Vagina (tissue), 2 donors: ENCODE measurements around the gene SERP2. TPM values are rescaled to one million over a fixed set of nuclear protein-coding genes. Genes with fewer than 3 reads are reported as not detected.
A peak's percentile ranks its signal among the peaks of the same experiment; 100 is the strongest.

Experiments used
- DNase-seq, 2 donors: peaks; one replicate each; pipeline ENCODE4 v3.0.0-alpha.2; 2017; ENCODE audit errors: extremely low spot score in 2 of 2
- H3K27ac ChIP-seq: fragments of 200-600 bp; sonication (generic); one replicate; pipeline ENCODE4 v1.5.1; 2019
- H3K27me3 ChIP-seq: fragments of 200-600 bp; sonication (generic); one replicate; pipeline ENCODE4 v1.5.1; 2019
- H3K36me3 ChIP-seq, 2 donors: fragments of 200-600 bp; sonication (generic); one replicate each; pipeline ENCODE4 v1.5.1; 2017 to 2019
- H3K4me1 ChIP-seq: fragments of 200-600 bp; sonication (generic); one replicate; pipeline ENCODE4 v1.5.1; 2019
- H3K4me3 ChIP-seq, 2 donors: fragments of 200-600 bp; sonication (generic); 1 replicate in 1 of 2; 2 replicates in 1 of 2; pipeline ENCODE4 v1.5.1; 2016 to 2019
- H3K9me3 ChIP-seq: fragments of 200-600 bp; sonication (generic); one replicate; pipeline ENCODE4 v1.5.1; 2019
- POLR2A ChIP-seq, 2 donors: fragments of 450-650 bp; IDR thresholded peaks; one replicate each; pipeline ENCODE4 v1.6.1; 2017; ENCODE audit warnings: antibody characterized with exemption in 2 of 2, mild to moderate bottlenecking in 2 of 2, moderate library complexity in 2 of 2
- POLR2AphosphoS5 ChIP-seq, 2 donors: sonication (generic); formaldehyde crosslinking; IDR thresholded peaks; one replicate each; pipeline ENCODE4 v1.9.0; 2017; ENCODE audit warnings: antibody characterized with exemption in 2 of 2, mild to moderate bottlenecking in 2 of 2, low read depth in 1 of 2; ENCODE audit not compliant: insufficient read depth in 1 of 2
- intact Hi-C: fragments of 100-400 bp; cut with DNase I; formaldehyde crosslinking; loops from one replicate; pipeline ENCODE4 v1.15.1; 2023
- total RNA-seq: library from RNA; depleted of rRNA; stranded (reverse); fragments of >200 nt; gene quantifications from one replicate; pipeline ENCODE4 v1.2.3, GENCODE V29; 2016
- TF ChIP-seq, protein P1 (sequence below), 3 experiments: fragments of 450-650 bp in 2 of 3; fragments of 200-600 bp in 1 of 3; sonication (generic) in 1 of 3; IDR thresholded peaks; one replicate each; pipeline ENCODE4 v1.5.1; 2017 to 2019; ENCODE audit warnings: antibody characterized with exemption in 3 of 3, mild to moderate bottlenecking in 2 of 3, moderate library complexity in 2 of 3

Gene SERP2
- total RNA-seq, 1 donor from 2014 or later: 13.8 TPM

DNA sequence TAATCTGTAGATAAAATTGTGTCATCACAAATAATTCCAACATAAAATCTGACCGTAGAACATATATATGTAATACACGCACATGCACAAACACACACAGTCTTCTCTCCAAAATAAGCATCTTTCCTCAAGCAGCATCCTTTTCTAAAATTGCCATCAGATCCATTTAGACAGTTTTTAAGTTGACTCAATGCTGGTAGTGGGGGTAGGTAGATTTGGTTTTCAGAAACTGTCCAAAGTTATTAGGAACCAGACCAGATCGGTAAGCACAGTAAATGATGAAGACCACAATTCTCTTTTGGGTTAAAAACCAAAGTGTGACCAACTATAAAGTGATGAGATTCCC, 64.6 kb downstream of the SERP2 start:
- DNase-seq: no peak
- no peak for TF ChIP-seq POLR2AphosphoS5 (IDR thresholded peaks at IDR 0.05; ENCODE audit: insufficient read depth in 1 of 2, low read depth in 1 of 2)
- TF ChIP-seq, protein P1, sequence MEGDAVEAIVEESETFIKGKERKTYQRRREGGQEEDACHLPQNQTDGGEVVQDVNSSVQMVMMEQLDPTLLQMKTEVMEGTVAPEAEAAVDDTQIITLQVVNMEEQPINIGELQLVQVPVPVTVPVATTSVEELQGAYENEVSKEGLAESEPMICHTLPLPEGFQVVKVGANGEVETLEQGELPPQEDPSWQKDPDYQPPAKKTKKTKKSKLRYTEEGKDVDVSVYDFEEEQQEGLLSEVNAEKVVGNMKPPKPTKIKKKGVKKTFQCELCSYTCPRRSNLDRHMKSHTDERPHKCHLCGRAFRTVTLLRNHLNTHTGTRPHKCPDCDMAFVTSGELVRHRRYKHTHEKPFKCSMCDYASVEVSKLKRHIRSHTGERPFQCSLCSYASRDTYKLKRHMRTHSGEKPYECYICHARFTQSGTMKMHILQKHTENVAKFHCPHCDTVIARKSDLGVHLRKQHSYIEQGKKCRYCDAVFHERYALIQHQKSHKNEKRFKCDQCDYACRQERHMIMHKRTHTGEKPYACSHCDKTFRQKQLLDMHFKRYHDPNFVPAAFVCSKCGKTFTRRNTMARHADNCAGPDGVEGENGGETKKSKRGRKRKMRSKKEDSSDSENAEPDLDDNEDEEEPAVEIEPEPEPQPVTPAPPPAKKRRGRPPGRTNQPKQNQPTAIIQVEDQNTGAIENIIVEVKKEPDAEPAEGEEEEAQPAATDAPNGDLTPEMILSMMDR (IDR thresholded peaks at IDR 0.05): peak in 1 of 3 experiments; percentile 19
- H3K9me3 ChIP-seq: no peaks in the 10 kb centered on the region
- H3K4me3 ChIP-seq: no peak overlapping the region
- H3K36me3 ChIP-seq: peaks cover 4 to 11% of the 10 kb centered on the region in 2 donors
- no peaks in the 10 kb centered on the region for H3K27me3 ChIP-seq
- H3K4me1 ChIP-seq: peaks cover 37% of the 10 kb centered on the region
- no peak overlapping the region for H3K27ac ChIP-seq
- intact Hi-C loops: loop anchor here (5.0 to 10.0 kb wide), 4 partner anchors 203 to 531 kb away; no protein-coding TSS in a partner anchor

DNA sequence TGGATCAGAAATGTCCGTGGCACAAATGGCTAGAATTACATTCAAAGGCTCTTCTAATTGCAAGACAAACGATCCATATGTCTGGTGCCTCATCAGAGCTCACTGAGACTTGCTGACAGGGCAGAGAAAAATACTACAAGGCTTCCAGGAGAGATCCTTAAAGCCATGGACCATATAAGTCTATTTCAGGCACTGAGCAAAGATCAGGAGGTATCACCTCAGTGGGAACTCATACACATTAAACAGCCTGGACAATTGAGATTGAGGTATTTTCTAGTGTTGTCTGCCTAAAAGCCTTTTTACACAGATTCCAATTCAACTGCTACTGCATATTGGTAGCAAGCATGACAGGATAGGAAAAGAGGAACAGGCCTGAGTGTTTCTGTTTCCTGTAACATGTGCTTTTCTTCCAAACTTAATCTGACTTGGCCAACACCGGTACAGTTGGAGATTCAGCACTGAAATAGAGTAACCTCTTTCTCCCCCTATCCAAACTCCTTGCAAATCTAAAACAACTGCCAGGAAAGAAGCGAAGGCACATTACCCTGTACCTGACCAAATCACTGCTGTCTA, 65.9 kb downstream of the SERP2 start:
- intact Hi-C loops: loop anchor here (5.0 to 10.0 kb wide), 4 partner anchors 205 to 532 kb away; no protein-coding TSS in a partner anchor
- H3K27me3 ChIP-seq: no peaks in the 10 kb centered on the region
- peaks cover 0 to 2% of the 10 kb centered on the region in 2 donors for H3K36me3 ChIP-seq
- H3K4me1 ChIP-seq: peaks cover 26% of the 10 kb centered on the region
- H3K4me3 ChIP-seq: no peak overlapping the region
- no peaks in the 10 kb centered on the region for H3K9me3 ChIP-seq
- H3K27ac ChIP-seq: no peak overlapping the region
- DNase-seq: no peak
- TF ChIP-seq, protein P1 (IDR thresholded peaks at IDR 0.05): no peak

DNA sequence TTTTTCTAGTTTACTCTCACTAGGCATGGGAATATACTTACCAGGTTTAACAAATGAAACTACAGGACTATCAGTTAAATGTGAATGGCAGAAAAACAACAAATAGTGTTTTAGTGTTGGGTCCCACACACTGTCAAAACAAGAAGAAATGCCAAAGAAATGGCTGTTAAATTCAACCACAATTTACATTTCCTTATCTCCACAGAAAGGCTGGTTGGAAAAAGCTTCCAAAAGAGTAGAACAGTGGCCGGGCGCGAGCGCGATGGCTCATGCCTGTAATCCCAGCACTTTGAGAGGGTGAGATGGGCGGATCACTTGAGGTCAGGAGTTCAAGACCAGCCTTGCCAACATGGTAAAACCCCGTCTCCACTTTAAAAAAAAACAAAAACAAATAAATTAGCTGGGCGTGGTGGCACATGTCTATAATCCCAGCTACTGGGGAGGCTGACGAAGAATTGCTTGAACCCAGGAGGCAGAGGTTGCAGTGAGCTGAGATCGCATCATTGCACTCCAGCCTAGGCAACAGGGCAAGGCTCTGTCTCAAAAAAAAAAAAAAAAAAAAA, 66.5 kb downstream of the SERP2 start:
- Histone ChIP-seq H3K27me3 (no peaks in the 10 kb centered on the region), H3K4me3 (no peak overlapping the region), H3K36me3 (no peaks in the 10 kb centered on the region), H3K9me3 (no peaks in the 10 kb centered on the region), H3K27ac (no peak overlapping the region), H3K4me1 (peaks cover 22% of the 10 kb centered on the region)
- TF ChIP-seq POLR2AphosphoS5 (IDR thresholded peaks at IDR 0.05; ENCODE audit: insufficient read depth in 1 of 2, low read depth in 1 of 2) (no peak), POLR2A (IDR thresholded peaks at IDR 0.05) (no peak)
- TF ChIP-seq, protein P1 (IDR thresholded peaks at IDR 0.05): no peak
- DNase-seq: no peak
- intact Hi-C loops: no loop called here

Other genes with a start within 250 kb of the SERP2 start
- gene TSC22D1, start 202.5 kb downstream of the SERP2 start, total RNA-seq: 117 TPM